Keratinocyte (primary cell): ENCODE results near the gene TMEFF2. TPM values are rescaled to one million over a fixed set of nuclear protein-coding genes. Genes with fewer than 3 reads are reported as not detected.

Experiments
- DNase-seq: peaks from one replicate; pipeline ENCODE4 v3.0.0-alpha.2; 2011; ENCODE audit warnings: low read depth, missing footprints, low spot score
- FAIRE-seq: peaks from 2 replicates; lab custom pipeline; 2011; peaks lifted over from hg19 to GRCh38; lab: Jason Lieb, UNC
- H2AFZ ChIP-seq: 2 replicates; pipeline ENCODE4 v1.6.0; 2012; ENCODE audit warnings: low read length, control low read depth, inconsistent platforms; ENCODE audit not compliant: control insufficient read depth
- H3K27ac ChIP-seq: 2 replicates; pipeline ENCODE4 v1.5.1; 2011; ENCODE audit warnings: low read length; ENCODE audit not compliant: control insufficient read depth, insufficient read depth
- H3K27me3 ChIP-seq: 3 replicates; pipeline ENCODE4 v1.6.0; 2011; ENCODE audit warnings: low read length; ENCODE audit not compliant: control insufficient read depth, insufficient read depth; ENCODE audit errors: extremely low read depth
- H3K36me3 ChIP-seq, 2 experiments: 2 replicates in 1 of 2; 3 replicates in 1 of 2; pipeline ENCODE4 v1.5.1; 2011; ENCODE audit warnings: low read length in 2 of 2, mild to moderate bottlenecking in 1 of 2; ENCODE audit not compliant: control insufficient read depth in 2 of 2, insufficient read depth in 2 of 2; ENCODE audit errors: extremely low read depth in 1 of 2
- H3K4me1 ChIP-seq: 3 replicates; pipeline ENCODE4 v1.5.1; 2011; ENCODE audit warnings: low read length; ENCODE audit not compliant: control insufficient read depth, insufficient read depth; ENCODE audit errors: extremely low read depth
- H3K4me2 ChIP-seq: 3 replicates; pipeline ENCODE4 v1.6.0; 2011; ENCODE audit warnings: low read depth, low read length; ENCODE audit not compliant: control insufficient read depth, insufficient read depth; ENCODE audit errors: extremely low read depth
- H3K4me3 ChIP-seq, 3 experiments: fragments of 200-600 bp in 1 of 3; sonication (generic) in 1 of 3; 2 replicates in 2 of 3; 3 replicates in 1 of 3; pipeline ENCODE4 v1.5.1; 2011 to 2016; ENCODE audit warnings: low read length in 3 of 3, mild to moderate bottlenecking in 3 of 3, control low read depth in 2 of 3, inconsistent platforms in 1 of 3, low read depth in 1 of 3, mixed read lengths in 1 of 3, mixed run types in 1 of 3, moderate library complexity in 1 of 3; ENCODE audit not compliant: control insufficient read depth in 2 of 3, insufficient read depth in 2 of 3; ENCODE audit errors: extremely low read depth in 1 of 3
- H3K79me2 ChIP-seq: 2 replicates; pipeline ENCODE4 v1.6.0; 2012; ENCODE audit warnings: low read length; ENCODE audit not compliant: control insufficient read depth, insufficient read depth
- H3K9ac ChIP-seq: 3 replicates; pipeline ENCODE4 v1.6.0; 2011; ENCODE audit warnings: low read length; ENCODE audit not compliant: control insufficient read depth, insufficient read depth; ENCODE audit errors: extremely low read depth
- H3K9me1 ChIP-seq: 3 replicates; pipeline ENCODE4 v1.6.0; 2011; ENCODE audit warnings: low read length; ENCODE audit not compliant: control insufficient read depth, insufficient read depth; ENCODE audit errors: extremely low read depth
- H3K9me3 ChIP-seq: 2 replicates; pipeline ENCODE4 v1.5.1; 2012; ENCODE audit warnings: low read depth, low read length; ENCODE audit not compliant: control insufficient read depth
- H4K20me1 ChIP-seq: 3 replicates; pipeline ENCODE4 v1.6.0; 2011; ENCODE audit warnings: low read length; ENCODE audit not compliant: control insufficient read depth, insufficient read depth; ENCODE audit errors: extremely low read depth
- EZH2 ChIP-seq: IDR thresholded peaks from one replicate; pipeline ENCODE4 v1.6.1; 2012; ENCODE audit warnings: inconsistent platforms, mild to moderate bottlenecking, low read length, moderate library complexity
- dilution Hi-C: fragments of 300-500 bp; cut with MboI; formaldehyde crosslinking; loops from one replicate; pipeline ENCODE4 v1.7.0; 2020; ENCODE audit warnings: low sequenced_read_pairs; ENCODE audit not compliant: extremely low pct_ligation_motif_present
- polyA plus RNA-seq, 5 experiments: library from polyadenylated mRNA; depleted of rRNA in 3 of 5; stranded (reverse) in 3 of 5; stranded (forward) in 1 of 5; unstranded in 1 of 5; fragments of >200 nt; gene quantifications; 1 replicate in 1 of 5; 2 replicates in 3 of 5; 3 replicates in 1 of 5; pipeline versions ENCODE4 v1.2.1 to v1.2.3, GENCODE V29; 2011 to 2012; ENCODE audit warnings: missing spikeins in 2 of 5, low read depth in 1 of 5, low replicate concordance in 1 of 5
- TF ChIP-seq, protein P1 (sequence below), 3 experiments: IDR thresholded peaks in 1 of 3; conservative IDR thresholded peaks in 1 of 3; optimal IDR thresholded peaks in 1 of 3; 2 replicates in 2 of 3; 3 replicates in 1 of 3; pipeline versions ENCODE3 to v1.5.1; 2011; ENCODE audit warnings: low read length in 3 of 3, mild to moderate bottlenecking in 3 of 3, moderate library complexity in 2 of 3, control low read depth in 1 of 3, inconsistent platforms in 1 of 3; ENCODE audit not compliant: insufficient read depth in 2 of 3; ENCODE audit errors: extremely low read depth in 1 of 3

The TMEFF2 gene
- polyA plus RNA-seq, 1 donor (not counting 4 experiments of a cell fraction or from before 2014, with no cell fraction given), result not detected

GRCh38 chr2:192072261-192072660 lies 122.5 kb downstream of the TMEFF2 start:
- DNase-seq (no peak), FAIRE-seq (no peak)
- Histone ChIP-seq H3K4me2 (no peak overlapping the region), H3K4me1 (no peaks in the 10 kb centered on the region), H2AFZ (no peak overlapping the region), H4K20me1 (no peaks in the 10 kb centered on the region), H3K27ac (no peak overlapping the region), H3K27me3 (no peaks in the 10 kb centered on the region), H3K36me3 (no peaks in the 10 kb centered on the region), H3K4me3 (no peak overlapping the region), H3K9ac (no peak overlapping the region), H3K9me3 (no peaks in the 10 kb centered on the region), H3K9me1 (no peaks in the 10 kb centered on the region), H3K79me2 (no peaks in the 10 kb centered on the region)
- no peak for TF ChIP-seq EZH2
- TF ChIP-seq, protein P1, sequence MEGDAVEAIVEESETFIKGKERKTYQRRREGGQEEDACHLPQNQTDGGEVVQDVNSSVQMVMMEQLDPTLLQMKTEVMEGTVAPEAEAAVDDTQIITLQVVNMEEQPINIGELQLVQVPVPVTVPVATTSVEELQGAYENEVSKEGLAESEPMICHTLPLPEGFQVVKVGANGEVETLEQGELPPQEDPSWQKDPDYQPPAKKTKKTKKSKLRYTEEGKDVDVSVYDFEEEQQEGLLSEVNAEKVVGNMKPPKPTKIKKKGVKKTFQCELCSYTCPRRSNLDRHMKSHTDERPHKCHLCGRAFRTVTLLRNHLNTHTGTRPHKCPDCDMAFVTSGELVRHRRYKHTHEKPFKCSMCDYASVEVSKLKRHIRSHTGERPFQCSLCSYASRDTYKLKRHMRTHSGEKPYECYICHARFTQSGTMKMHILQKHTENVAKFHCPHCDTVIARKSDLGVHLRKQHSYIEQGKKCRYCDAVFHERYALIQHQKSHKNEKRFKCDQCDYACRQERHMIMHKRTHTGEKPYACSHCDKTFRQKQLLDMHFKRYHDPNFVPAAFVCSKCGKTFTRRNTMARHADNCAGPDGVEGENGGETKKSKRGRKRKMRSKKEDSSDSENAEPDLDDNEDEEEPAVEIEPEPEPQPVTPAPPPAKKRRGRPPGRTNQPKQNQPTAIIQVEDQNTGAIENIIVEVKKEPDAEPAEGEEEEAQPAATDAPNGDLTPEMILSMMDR (optimal IDR thresholded peaks at IDR 0.05 in 1 of 3, IDR thresholded peaks at IDR 0.05 in 1 of 3, conservative IDR thresholded peaks at IDR 0.05 in 1 of 3; ENCODE audit: extremely low read depth in 1 of 3, insufficient read depth in 2 of 3, low read length in 3 of 3), result no peak
- dilution Hi-C loops, result no loop called here

- DNase-seq (no peak), FAIRE-seq (no peak)
- H3K4me2 ChIP-seq, result no peak overlapping the region
- no peaks in the 10 kb centered on the region for H3K27me3 ChIP-seq
- no peaks in the 10 kb centered on the region for H3K36me3 ChIP-seq
- H2AFZ ChIP-seq, result no peak overlapping the region
- H3K4me1 ChIP-seq, result no peaks in the 10 kb centered on the region
- no peak overlapping the region for H3K4me3 ChIP-seq
- dilution Hi-C loops, result no loop called here
- TF ChIP-seq, protein P1 (optimal IDR thresholded peaks at IDR 0.05 in 1 of 3, IDR thresholded peaks at IDR 0.05 in 1 of 3, conservative IDR thresholded peaks at IDR 0.05 in 1 of 3; ENCODE audit: extremely low read depth in 1 of 3, insufficient read depth in 2 of 3, low read length in 3 of 3), result no peak
- TF ChIP-seq EZH2, result no peak
- no peak overlapping the region for H3K9ac ChIP-seq
- H3K9me1 ChIP-seq, result no peaks in the 10 kb centered on the region
- H3K79me2 ChIP-seq, result no peaks in the 10 kb centered on the region
- no peak overlapping the region for H3K27ac ChIP-seq
- no peaks in the 10 kb centered on the region for H4K20me1 ChIP-seq
- no peaks in the 10 kb centered on the region for H3K9me3 ChIP-seq
Observed at GRCh38 chr2:192070099-192070498, 124.6 kb downstream of the TMEFF2 start.
